CD4-positive, alpha-beta T cell treated with Interleukin-12 subunit alpha and Interleukin-12 subunit beta, for 1 hour (primary cell): ENCODE results near the gene STARD9.
A peak's percentile ranks its signal among the peaks of the same experiment; 100 is the strongest.

Experiments
- DNase-seq: peaks from one replicate; pipeline ENCODE4 v3.0.0-alpha.2; 2020

The STARD9 gene

DNA sequence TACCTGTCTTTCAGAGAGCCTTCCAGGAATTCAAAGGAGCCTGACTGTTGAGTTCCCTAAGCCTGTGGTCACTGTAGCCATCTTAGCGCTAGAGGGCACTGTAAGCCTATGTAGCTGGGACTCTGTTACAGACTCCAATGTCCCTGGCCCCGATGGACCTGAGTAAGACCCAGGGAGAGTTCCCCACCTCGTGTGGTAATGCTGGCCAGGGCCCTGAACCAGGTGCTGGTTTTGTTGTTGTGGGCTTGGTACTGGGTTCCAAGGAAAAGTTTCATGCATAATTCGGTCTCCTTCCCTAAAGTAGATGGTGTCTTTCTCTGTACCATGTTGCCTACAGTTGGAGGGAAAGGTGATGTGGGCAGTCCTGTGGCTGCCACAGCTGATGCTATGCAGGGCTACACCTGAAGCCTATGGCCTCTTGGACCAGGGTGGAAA is 129.1 kb downstream of the STARD9 start:
- peak; percentile 69 for DNase-seq

- no peak for DNase-seq
These were observed 129.9 kb downstream of the STARD9 start for GRCh38 chr15:42705336-42705735.

DNA sequence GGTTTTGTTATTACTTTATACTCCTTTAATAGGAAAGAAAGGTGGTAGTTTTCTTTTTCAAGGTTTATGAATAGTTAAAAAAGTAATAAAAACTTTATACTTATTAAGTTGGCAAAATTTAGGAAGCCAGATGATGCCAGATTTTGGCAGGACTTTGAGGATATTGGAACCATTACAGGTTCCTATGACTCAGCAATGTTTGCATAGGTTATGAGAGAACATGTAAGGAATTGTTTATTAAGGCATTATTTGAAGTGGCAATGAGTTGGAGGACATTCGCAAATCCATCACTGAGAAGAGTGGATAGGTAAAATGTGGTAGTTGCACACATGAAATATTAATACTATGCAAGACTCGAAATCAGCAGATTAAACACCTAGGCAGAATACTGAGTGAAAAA is 131.7 kb downstream of the STARD9 start:
- DNase-seq = no peak

DNA sequence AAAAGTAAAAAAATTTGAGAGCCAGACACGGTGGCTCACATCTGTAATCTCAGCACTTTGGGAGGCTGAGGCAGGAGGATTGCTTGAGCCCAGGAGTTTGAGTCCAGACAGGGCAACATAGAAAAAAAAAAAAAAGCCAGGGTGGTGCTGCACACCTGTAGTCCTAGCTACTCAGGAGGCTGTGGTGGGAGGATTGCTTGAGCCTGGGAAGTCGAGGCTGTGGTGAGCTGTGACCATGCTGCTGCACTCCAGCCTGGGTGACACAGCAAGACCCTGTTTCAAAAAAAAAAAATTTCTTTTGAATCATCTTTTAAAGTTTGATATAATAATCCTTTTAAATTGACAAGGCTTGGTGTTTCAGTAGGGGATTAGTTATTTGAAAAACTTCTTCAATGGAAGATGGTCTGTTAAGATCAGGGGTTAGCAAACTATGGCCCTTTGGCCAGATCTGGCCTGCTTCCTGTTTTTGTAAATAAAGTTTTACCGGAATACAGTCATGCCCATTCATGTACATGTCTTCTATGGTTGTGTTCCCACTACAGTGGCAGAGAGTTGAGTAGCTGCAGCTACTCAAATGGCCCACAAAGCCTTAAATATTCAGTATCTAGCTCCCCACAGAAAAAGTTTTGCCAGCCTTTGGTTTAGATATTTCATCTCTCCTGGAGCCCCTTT is 132.6 kb downstream of the STARD9 start:
- DNase-seq = no peak

DNA sequence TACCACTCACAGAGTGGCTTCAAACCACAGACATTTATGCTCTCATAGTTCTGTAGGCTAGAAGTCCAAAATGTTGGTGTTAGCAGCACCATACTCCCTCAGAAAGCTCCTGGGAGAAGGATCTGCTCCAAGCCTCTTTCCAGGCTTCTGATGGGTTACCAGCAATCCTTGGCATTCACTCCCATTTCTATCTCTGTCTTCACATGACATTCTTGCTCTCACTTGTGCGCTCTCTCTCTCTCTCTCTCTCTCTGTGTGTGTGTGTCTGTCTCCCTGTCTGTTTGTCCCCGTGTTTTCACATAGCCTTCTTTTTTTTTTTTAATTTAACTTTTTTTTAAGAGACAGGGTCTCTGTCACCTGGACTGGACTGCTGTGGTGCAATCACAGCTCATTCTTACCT is 135.3 kb downstream of the STARD9 start:
- no peak for DNase-seq

DNA sequence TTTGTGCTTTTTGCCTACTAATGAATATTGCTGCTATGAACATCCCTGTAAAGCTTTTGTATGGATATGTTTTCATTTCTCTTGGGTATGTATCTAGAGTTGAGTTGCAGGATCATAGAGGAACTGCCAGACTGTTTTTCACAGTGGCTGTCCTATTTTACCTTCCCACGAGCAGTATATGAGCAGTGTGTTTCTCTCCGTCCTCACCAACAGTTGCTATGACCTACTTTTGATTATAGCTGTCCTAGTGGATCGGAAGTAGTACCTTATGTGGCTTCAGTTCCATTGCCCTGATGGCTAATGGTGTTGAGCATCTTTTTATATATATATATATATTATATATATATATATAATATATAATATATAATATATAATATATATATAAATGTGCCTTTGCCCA is 136.3 kb downstream of the STARD9 start:
- DNase-seq = no peak

DNA sequence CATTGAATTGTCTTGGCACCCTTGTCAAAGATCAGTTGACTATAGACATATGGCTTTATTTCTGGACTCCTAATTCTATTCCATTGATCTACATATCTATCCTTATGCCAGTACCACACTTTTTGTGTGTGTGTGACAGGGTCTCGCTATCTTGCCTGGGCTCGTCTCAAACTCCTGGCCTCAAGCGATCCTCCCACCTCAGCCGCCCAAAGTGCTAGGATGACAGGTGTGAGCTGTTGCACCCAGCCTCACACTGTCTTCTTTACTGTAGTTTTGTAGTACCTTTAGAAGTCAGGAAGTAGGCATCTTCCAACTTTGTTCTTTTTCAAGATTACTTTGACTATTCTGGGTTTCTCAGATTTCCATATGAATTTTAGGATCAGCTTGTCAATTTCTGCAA is 137.2 kb downstream of the STARD9 start:
- DNase-seq = no peak

DNA sequence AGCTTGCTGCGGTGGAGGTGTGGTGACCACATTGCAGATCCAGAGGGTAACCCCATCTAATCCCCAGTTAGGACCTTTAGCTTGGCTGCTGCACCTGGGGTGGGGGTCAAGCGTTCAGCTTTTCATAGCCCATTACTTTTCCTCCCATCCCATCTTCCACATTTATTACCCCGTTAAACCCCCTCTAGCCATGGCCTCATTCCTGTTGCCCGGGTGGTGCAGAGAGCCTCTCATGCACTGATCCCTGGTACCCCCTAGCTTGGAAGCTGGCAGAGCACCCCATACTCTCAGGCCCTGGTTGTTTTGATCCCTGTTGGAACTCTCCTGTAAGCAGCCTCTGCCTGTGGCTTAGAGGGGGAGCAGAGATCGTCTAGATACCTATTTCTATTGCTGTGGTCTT is 140.7 kb downstream of the STARD9 start:
- DNase-seq = no peak

DNA sequence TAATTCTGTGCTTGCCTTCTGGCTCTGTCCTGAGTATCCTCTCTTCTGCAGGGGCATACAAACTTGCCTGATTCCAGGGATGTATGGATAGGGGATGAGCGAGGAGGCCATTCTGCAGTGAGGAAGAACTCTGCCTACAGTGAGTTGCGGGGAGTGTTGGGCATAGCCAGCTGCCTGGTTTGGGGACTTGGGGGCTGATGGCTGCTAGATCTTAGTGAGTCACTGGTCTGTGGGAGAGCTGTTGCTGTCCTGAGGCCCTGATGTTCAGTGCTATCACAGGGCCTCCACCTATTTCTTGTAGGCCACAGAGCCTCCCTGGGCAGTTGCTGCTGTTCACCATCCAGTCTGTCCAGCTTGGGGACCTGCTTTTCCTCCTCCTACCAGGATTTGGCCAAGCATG is 141.2 kb downstream of the STARD9 start:
- DNase-seq = no peak

DNA sequence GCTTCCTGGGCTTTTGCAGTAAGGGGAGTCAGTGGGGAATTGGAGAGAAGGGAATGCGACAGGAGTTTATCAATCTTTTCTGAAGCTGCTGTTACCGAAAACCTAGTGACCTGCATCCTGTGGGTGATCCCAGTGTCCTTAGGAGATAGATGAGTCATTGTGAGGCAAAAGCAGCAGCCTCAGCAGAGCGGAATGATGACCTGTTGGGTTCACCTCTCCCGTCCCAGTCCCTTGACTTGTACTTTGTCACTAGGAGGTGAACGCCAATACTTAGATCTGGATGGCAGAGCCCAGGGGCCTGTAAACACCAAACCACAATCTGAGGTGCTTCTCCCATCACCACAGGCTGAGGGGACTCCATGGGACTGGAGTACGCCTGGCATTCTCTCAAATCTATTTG is 143.6 kb downstream of the STARD9 start:
- no peak for DNase-seq

DNA sequence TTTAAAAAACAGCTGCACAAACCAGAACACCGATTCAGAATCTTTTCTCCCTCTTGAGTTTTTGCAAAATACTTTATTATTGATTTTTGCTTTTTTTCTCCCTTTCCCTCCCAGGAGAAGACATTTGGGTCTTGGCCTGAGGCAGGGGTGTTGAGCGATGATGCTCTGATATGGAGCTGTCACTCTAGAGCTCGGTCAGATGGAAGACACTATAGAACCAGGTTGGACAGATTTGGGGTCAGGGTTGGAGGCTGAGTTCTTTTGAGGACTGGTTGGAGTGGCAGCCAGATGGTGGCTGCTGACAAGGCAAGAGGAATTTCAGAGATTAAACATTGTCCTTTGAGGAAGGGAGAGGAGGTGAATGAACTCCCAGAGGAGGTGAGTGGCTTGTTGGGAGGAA is 144.7 kb downstream of the STARD9 start:
- DNase-seq = no peak

DNA sequence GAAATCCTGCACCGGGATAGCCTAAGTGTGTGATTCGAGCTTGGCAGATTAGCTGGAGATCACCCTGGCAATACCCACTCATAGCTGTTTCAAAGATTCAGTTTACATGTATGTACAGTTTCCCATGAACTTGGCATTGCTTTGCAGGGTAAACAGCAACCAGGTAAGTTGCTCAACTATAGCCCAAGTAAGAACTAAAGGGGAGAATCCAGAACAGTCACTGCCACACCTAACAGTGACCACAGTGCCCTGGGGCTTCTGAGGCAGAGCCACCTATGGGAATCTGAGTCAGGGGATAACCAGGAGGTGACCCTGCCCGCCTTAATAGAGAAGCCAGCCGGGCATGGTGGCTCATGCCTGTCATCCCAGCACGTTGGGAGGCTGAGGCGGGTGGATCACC is 145.6 kb downstream of the STARD9 start:
- DNase-seq = no peak

DNA sequence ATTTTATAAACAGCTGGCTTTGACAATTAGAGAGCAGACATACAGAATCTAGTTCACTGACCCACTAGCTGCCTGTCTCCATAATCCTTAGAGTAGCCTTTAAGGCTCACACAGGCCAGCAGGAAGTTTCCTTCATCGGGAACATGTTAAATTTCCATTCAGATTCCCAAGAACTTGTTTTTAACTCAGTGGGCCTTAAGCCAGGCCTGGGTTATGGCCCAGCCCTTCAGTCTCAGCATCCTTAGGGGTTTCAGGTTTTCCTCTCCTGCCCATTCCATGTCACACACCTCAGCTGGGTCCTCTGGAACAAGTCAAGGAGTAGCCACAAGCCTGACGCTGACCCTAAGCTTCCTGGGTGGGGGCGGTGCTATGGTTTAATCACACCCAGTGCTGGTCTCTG is 146.5 kb downstream of the STARD9 start:
- DNase-seq = no peak

DNA sequence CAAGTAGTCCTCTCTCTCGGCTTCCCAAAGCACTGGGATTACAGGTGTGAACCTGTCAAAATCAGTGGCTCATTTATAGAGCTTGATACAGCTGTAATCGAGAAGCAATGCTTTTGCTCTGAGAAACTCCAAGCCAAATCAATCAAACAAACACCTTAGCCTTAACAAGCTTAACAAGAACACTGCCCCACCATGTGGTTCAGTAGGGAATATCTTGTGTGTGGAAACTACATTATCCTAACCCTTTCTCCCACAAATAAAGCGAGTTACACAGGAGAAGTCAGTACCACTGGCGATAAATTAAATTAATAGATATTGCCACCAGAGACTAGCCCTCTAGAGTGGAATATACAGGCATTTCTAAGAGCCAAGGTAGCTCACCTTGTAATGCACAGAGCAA is 147.7 kb downstream of the STARD9 start:
- no peak for DNase-seq

DNA sequence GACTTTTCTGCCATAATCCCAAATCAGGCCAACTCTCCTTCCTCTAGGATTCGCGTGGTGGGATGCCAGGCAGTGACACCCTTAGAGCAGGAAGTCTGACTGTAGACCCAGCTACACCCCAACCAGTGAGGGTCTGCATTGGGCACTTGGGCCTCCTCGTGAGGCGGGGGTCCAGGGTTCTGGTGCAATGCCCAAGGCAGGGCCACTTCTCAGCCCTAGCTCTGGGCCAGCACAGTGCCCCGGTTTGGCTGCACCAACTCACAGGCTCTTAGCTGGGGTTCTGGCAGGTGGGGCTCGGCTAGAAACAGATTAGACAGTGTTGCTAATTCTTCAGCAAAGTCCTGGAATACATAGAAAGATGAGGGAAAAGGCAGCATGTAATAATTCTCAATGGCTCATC is 148.9 kb downstream of the STARD9 start:
- no peak for DNase-seq

- DNase-seq = no peak
These were observed 150.0 kb downstream of the STARD9 start for GRCh38 chr15:42725331-42725903.

DNA sequence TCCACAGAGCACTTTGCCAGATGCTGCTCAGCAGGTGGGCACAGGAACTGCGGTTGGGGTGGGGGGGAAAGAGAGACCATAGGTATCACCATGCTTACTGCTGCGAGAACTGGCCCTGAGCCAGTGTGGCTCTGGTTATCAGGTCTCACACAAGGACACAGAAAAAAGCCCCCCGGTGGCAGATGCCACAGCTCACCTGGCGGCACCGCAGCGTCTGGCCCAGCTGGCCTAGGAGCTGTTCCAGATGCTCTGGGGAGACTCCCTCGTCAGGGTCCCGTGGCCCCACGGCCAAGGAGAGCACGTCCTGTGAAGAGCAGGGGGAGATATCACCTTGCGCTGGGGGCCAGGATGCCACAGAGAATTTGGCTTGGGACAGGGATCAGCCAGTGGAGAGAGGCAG is 150.7 kb downstream of the STARD9 start:
- no peak for DNase-seq

DNA sequence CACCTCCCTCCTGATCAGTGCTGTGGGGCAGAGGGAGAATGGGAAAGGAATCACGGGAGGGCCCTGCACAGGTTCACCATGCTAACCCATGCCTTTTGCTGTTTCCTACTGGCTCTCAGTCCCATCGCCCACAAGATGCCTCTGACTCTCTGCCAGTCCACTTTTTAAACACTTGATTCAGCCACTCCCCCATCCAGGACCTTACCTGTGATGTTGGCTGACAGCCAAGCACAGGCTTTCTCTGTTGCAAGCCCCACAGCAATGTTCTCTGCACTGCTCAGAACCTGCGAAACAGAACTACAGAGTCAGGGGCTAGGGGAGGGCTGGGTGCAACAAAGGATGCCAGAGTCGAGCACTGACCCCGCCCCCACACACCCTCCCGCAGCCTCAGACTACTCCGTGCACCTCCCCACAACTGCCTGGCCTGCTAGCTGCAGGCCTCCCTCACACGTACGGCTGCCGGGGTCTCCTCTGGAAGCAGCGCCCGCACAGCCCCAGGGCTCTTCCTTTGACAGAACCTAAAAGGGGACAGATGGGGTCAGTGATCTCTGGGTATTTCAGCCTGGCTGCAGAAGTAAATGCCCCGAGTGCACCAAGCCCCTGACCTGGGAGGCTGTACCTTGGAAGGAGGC is 152.5 kb downstream of the STARD9 start:
- no peak for DNase-seq

DNA sequence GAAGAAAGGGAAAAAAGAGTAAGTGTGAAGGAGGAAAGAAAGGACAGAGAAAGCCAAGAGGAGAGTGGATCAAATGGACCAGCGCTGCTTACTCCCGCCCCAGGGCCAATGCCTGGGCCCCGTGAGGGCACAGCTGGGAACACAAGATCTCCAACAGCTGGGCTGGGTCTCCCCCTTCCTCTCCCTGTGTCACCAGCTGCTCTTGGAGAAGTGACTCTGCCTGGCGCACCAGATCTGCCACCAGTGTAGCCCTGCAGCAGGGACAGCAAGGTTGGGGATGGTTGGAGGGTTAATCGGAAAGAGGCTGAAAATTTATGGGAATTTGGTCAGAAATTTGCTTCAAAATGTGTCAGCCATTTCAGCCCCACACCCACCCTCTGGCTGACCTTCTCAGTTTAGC is 153.2 kb downstream of the STARD9 start:
- DNase-seq = no peak

DNA sequence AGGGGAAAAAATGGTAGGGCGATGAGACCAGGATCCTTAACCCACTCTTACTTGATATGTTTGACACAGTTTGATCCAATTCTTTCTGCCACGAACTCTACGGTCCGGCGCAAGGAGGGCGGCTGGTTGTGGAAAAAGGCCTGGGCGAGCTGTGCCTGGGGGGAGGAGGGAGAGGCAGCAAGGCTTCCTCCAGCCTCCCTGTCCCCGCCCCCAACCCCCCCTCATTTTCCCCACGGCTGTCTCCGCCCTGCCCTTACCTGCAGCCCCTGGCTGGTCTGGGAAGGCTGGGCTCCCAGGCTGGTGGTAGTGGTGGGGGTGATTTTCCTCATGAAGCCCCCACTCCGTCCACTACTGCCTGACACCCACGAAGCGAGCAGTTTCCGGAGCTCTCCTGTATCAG is 153.6 kb downstream of the STARD9 start:
- DNase-seq = no peak

DNA sequence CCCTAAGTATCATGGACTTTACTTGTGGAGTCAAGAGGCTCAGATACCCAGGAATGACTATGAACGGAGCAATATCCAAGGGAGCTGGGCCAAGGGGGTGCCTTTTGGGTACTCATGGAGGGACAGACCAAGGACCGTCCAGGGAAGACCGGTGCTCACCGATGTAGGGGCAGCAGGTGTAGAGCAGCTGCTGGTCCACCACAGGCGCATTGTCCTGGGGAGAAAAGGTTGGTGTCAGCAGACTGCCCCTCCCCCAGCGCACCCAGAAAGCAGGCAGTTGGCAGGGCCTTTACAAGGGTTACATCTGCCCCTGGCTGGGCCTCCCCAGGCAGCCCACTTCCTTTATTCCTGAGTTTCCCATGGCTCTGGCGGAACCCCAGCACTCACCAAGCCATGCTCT is 154.0 kb downstream of the STARD9 start:
- no peak for DNase-seq

GRCh38 chr15:42730135-42730534 is 154.7 kb downstream of the STARD9 start:
- DNase-seq = no peak

DNA sequence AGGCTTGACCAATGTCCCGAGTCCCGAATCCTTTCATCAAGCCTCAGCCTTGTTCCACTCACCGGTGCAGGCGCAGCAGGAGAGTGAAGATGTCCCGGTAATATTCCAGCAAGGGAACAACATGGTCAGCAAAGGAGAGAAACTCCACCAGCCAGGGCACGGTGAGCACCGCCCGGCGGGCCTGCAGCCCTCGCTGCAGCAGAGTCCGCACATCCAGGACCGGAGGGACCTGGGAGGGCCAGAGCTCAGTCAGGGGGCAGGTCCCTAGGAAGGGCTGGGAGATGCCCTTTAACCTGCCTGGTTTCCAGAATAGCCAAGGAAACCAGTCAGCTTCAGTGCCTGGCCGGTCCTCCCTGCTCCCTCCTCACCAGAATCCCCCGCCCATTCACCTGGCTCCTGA is 155.1 kb downstream of the STARD9 start:
- DNase-seq = no peak

DNA sequence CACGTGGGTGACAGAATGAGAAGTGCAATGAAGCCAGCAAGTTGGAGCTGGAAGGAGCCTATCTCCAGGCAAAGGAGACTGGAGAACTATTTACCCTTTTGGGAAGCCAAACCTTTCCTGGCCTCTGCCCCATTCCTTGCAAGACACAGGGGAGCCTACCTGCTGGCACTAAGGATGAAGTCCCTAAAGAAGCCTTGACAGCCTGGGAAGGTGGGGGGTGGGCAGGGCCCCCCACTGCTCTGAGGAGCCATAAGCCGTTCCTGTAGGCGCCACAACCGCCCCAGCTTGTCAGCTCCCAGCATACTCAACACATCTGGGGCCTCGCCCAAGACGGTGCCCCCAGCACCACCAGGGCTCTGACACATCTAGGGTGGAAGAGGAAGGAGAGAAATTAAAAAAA is 156.1 kb downstream of the STARD9 start:
- DNase-seq = no peak
